WERI-Rb-1 (cell line): ENCODE data around the gene GPR137B.

Experiments used
- DNase-seq: peaks from one replicate; pipeline ENCODE4 v3.0.0-alpha.2; 2020
- H3K27ac ChIP-seq: fragments of 250-450 bp; sonication (Bioruptor Pico); 2 replicates; pipeline ENCODE4 v1.5.1; 2020; ENCODE audit warnings: mild to moderate bottlenecking, moderate library complexity
- H3K27me3 ChIP-seq: fragments of 250-450 bp; sonication (Bioruptor Pico); 2 replicates; pipeline ENCODE4 v1.5.1; 2021; ENCODE audit warnings: mild to moderate bottlenecking, low read depth, moderate library complexity; ENCODE audit not compliant: insufficient read depth, severe bottlenecking
- H3K36me3 ChIP-seq: fragments of 250-450 bp; sonication (Bioruptor Pico); 2 replicates; pipeline ENCODE4 v1.5.1; 2020; ENCODE audit warnings: mild to moderate bottlenecking, moderate library complexity
- H3K4me3 ChIP-seq: 2 replicates; pipeline ENCODE4 v1.5.1; 2011; ENCODE audit warnings: low read depth, mild to moderate bottlenecking, control low read depth, low read length
- H3K9me3 ChIP-seq: fragments of 250-450 bp; sonication (Bioruptor Pico); 2 replicates; pipeline ENCODE4 v1.5.1; 2021; ENCODE audit warnings: mild to moderate bottlenecking, moderate library complexity; ENCODE audit not compliant: severe bottlenecking
- TF ChIP-seq, protein P1 (sequence below): IDR thresholded peaks from 2 replicates; pipeline ENCODE4 v1.5.1; 2011; ENCODE audit warnings: low read depth, mild to moderate bottlenecking, control low read depth, inconsistent platforms, low read length

The GPR137B gene

DNA sequence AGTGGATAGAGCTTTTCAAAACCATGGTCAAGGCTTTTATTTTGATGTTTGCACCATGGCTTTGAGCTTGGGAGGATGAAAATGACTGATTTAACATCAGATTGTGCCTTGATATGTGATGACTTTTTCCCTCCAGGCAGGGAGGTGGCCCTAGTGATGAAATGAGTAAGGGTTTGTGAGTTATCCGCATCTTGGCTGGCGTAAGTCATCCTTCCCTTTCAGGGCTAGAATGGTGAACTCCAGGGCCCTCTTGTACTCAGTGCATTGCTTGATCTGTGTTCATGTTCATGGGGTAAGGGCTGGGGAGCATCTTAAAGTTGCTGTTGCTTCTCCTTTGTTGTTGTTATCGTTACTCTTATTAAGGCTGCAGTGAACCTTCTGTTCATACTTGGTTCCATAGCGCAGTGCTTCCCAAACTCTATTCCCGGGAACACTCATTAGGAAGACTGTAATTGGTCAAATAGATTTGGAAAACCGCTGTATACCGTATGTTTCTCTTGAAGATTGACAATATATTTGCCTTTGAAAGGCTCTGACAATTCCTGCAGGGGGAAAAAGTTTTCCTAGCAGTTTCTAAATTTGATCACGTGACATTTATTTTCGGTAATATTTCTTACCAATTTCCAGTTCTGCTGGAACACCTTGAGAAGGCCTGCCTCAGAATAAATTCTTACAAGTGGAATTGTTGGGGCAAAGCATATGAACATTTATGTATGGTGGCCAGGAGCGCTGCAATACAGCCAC lies 23.1 kb downstream of the GPR137B start:
- Histone ChIP-seq H3K9me3 (peaks cover 10% of the 10 kb centered on the region), H3K4me3 (no peak overlapping the region), H3K27ac (no peak overlapping the region), H3K27me3 (no peaks in the 10 kb centered on the region), H3K36me3 (no peaks in the 10 kb centered on the region)
- no peak for DNase-seq
- TF ChIP-seq, protein P1, sequence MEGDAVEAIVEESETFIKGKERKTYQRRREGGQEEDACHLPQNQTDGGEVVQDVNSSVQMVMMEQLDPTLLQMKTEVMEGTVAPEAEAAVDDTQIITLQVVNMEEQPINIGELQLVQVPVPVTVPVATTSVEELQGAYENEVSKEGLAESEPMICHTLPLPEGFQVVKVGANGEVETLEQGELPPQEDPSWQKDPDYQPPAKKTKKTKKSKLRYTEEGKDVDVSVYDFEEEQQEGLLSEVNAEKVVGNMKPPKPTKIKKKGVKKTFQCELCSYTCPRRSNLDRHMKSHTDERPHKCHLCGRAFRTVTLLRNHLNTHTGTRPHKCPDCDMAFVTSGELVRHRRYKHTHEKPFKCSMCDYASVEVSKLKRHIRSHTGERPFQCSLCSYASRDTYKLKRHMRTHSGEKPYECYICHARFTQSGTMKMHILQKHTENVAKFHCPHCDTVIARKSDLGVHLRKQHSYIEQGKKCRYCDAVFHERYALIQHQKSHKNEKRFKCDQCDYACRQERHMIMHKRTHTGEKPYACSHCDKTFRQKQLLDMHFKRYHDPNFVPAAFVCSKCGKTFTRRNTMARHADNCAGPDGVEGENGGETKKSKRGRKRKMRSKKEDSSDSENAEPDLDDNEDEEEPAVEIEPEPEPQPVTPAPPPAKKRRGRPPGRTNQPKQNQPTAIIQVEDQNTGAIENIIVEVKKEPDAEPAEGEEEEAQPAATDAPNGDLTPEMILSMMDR: no peak

DNA sequence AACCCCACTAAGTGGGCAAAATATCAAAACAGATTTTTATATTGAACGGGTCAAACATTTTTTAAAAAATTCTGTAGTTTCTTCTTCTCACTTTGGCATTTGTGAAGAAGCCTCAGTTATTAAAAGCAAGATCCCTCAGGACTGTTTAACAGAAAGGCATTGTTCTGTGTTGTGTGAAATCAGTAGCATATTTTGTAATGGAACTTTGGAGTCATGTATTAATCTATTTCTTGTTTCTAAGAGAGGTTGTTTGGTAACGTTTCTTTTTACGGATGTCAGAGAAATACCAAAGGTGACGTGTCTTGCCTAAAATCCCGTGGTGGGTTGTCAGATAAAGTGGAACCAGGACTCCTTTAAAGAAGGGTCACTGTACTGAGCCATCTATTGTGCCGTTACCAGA lies 23.7 kb downstream of the GPR137B start:
- no peak overlapping the region for H3K4me3 ChIP-seq
- TF ChIP-seq, protein P1: no peak
- no peak overlapping the region for H3K27ac ChIP-seq
- DNase-seq: no peak
- no peaks in the 10 kb centered on the region for H3K36me3 ChIP-seq
- no peaks in the 10 kb centered on the region for H3K27me3 ChIP-seq
- H3K9me3 ChIP-seq: peaks cover 7% of the 10 kb centered on the region

DNA sequence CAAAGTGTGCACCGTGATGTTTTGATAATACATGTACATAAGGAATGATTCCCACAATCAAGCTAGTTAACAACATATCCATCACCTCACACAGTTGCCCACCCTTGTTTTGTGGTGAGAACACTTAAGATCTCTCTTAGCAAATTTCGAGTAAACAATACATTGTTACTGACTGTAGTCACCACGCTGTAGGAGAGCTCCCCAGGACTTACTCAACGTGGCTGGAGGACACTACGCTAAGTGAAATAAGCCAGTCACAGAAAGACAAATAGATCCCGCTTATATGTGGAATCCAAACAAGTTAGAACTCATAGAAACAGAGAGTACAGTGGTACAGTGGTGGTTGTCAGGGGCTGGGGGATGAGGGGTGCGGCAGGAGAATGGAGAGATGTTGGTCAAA lies 24.8 kb downstream of the GPR137B start:
- no peak for DNase-seq
- H3K27ac ChIP-seq: no peak overlapping the region
- H3K4me3 ChIP-seq: no peak overlapping the region
- no peaks in the 10 kb centered on the region for H3K36me3 ChIP-seq
- H3K9me3 ChIP-seq: no peaks in the 10 kb centered on the region
- TF ChIP-seq, protein P1: no peak
- H3K27me3 ChIP-seq: no peaks in the 10 kb centered on the region

DNA sequence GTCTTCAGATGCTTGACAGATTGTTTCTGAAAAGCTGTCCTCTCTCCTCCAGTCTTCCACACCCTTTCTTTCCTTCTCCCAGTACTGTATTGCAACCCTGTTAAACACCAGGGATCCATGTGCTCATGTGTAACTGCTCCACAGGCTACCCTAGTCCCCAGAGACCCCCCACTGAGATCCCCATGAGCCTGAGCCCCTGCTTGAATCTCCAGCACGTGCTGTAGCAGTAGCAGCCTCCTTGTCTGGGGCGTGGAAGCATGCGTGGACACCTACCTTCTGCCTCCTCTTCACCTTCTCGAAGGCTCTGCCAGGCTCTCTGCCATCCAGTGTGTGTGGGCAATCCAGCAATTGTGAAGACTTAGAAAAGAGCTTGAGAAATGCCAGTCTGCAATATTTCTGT lies 25.2 kb downstream of the GPR137B start:
- Histone ChIP-seq H3K9me3 (no peaks in the 10 kb centered on the region), H3K36me3 (no peaks in the 10 kb centered on the region), H3K4me3 (no peak overlapping the region), H3K27ac (no peak overlapping the region), H3K27me3 (no peaks in the 10 kb centered on the region)
- DNase-seq: no peak
- TF ChIP-seq, protein P1: no peak

DNA sequence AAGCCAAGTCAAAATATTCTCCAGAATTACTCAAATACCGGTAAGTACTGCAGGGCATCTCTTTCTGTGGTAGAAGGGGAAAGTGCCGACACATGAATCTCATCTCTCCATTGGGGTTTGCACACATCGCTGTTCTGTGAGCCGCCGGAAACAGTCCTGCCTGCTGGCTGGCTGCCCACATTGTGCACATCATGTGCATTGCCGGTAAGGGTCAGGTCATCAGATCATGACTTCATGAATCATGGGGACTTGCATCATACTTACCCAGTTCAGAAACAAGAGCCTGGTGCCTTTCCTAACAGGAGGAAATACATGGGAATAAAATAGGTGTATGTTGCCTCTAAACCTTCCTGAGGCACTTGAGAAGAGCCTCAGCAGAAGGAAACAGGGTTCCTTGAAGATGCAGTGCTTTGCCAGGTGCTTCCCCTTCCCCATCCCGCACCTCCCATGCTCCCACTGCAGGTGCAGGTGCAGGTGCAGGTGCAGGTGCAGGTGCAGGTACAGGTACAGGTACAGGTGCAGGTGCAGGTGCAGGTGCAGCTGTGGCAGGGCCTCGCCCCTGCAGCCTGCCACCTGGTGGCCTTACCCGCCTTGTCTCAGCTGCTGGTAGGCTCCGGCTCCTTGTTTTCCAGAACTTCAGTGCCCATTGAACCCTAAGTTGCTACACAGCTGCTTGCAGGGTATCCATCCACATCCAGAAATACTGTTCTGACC lies 26.5 kb downstream of the GPR137B start:
- H3K36me3 ChIP-seq: no peaks in the 10 kb centered on the region

More for the DNA sequence above, 26.5 kb downstream of the GPR137B start:
- TF ChIP-seq, protein P1: peak; percentile 55
- H3K27ac ChIP-seq: no peak overlapping the region
- no peak for DNase-seq
- no peaks in the 10 kb centered on the region for H3K9me3 ChIP-seq
- no peak overlapping the region for H3K4me3 ChIP-seq
- no peaks in the 10 kb centered on the region for H3K27me3 ChIP-seq
